ENCODE data around the gene FEM1A. TPM values are rescaled to one million over a fixed set of nuclear protein-coding genes. Genes with fewer than 3 reads are reported as not detected.
A peak's percentile ranks its signal among the peaks of the same experiment; 100 is the strongest.

The FEM1A gene
- polyA plus RNA-seq, 1 of the 3 experiments (the other 2 are of a cell fraction), result 4.8 TPM

GRCh38 chr19:4758659-4759058 is 32.9 kb upstream of the FEM1A start:
- Histone ChIP-seq H3K79me2 (ENCODE audit: insufficient read depth) (no peaks in the 10 kb centered on the region), H3K36me3 (replicated peaks in 1 of 2; ENCODE audit: control insufficient read depth in 1 of 2, insufficient read depth in 2 of 2, low read length in 1 of 2) (no peaks in the 10 kb centered on the region), H3K27ac (ENCODE audit: low read depth in 2 of 2, low read length in 1 of 2) (no peak overlapping the region), H4K20me1 (ENCODE audit: insufficient read depth) (no peaks in the 10 kb centered on the region), H3K4me1 (ENCODE audit: control insufficient read depth in 1 of 2, insufficient read depth in 2 of 2, low read depth in 1 of 2, low read length in 1 of 2) (peaks cover 0 to 10% of the 10 kb centered on the region in 2 experiments; a peak in 1 of 4 replicates), H3K4me3 (ENCODE audit: low read depth in 2 of 2, low read length in 1 of 2) (no peak overlapping the region), H3K9me3 (no peaks in the 10 kb centered on the region), H3K4me2 (no peak overlapping the region), H3K27me3 (ENCODE audit: insufficient read depth) (no peaks in the 10 kb centered on the region; the same call in 1 of the 2 replicates), H2AFZ (ENCODE audit: low read depth) (no peak overlapping the region), H3K9ac (no peak overlapping the region), H3F3A (replicated peaks; ENCODE audit: insufficient read depth) (no peaks in the 10 kb centered on the region), H3K9me2 (no peaks in the 10 kb centered on the region)
- TF ChIP-seq EZH2phosphoT487 (IDR thresholded peaks at IDR 0.05; ENCODE audit: borderline replicate concordance, low read depth), result no peak
- no peak for TF ChIP-seq FOSL2 (IDR thresholded peaks at IDR 0.05; ENCODE audit: borderline replicate concordance, low read depth)
- no peak for TF ChIP-seq NFIC (IDR thresholded peaks at IDR 0.05; ENCODE audit: borderline replicate concordance)
- no peak for TF ChIP-seq RCOR1 (IDR thresholded peaks at IDR 0.05; ENCODE audit: low read length)
- no peak for TF ChIP-seq REST (IDR thresholded peaks at IDR 0.05; ENCODE audit: low read depth, low read length)
- DNase-seq, result no peak
- WGBS (ENCODE audit: low lambda C conversion rate), result 61% methylated on average over 5 of the region's 5 CpGs
- ChIA-PET POLR2A (interaction anchor here (2.8 kb wide), 1 partner anchor 10 kb away, joined by 16 read pairs; no protein-coding TSS in a partner anchor), CTCF (interaction anchor here (0.8 to 1.0 kb wide), 2 partner anchors 29 to 32 kb away, joined by 3 read pairs; no protein-coding TSS in a partner anchor)

GRCh38 chr19:4759388-4760284 is 31.9 kb upstream of the FEM1A start:
- H3F3A ChIP-seq (replicated peaks; ENCODE audit: insufficient read depth), result no peaks in the 10 kb centered on the region
- no peak overlapping the region for H3K9ac ChIP-seq
- no peaks in the 10 kb centered on the region for H3K9me3 ChIP-seq
- ChIA-PET CTCF (interaction anchor here (0.8 to 1.3 kb wide), 3 partner anchors 9 to 31 kb away, joined by 3 to 8 read pairs (median 3); no protein-coding TSS in a partner anchor), POLR2A (interaction anchor here (2.8 kb wide), 1 partner anchor 9 kb away, joined by 16 read pairs; no protein-coding TSS in a partner anchor)
- H3K27me3 ChIP-seq (ENCODE audit: insufficient read depth), result no peaks in the 10 kb centered on the region; the same call in 1 of the 2 replicates
- peak; percentile 99 for DNase-seq
- peak overlapping the region; percentile 44 to 56 for H3K4me3 ChIP-seq (ENCODE audit: low read depth in 2 of 2, low read length in 1 of 2)
- H3K36me3 ChIP-seq (replicated peaks in 1 of 2; ENCODE audit: control insufficient read depth in 1 of 2, insufficient read depth in 2 of 2, low read length in 1 of 2), result no peaks in the 10 kb centered on the region
- no peaks in the 10 kb centered on the region for H3K79me2 ChIP-seq (ENCODE audit: insufficient read depth)
- 9% methylated on average over 19 of the region's 53 CpGs for WGBS (ENCODE audit: low lambda C conversion rate)
- H3K27ac ChIP-seq (ENCODE audit: low read depth in 2 of 2, low read length in 1 of 2), result peak overlapping the region in 1 of 2 experiments; percentile 61; a peak in 2 of 4 replicates
- H3K4me1 ChIP-seq (ENCODE audit: control insufficient read depth in 1 of 2, insufficient read depth in 2 of 2, low read depth in 1 of 2, low read length in 1 of 2), result peaks cover 0 to 10% of the 10 kb centered on the region in 2 experiments; a peak in 1 of 4 replicates
- TF ChIP-seq RAD21 (IDR thresholded peaks at IDR 0.05; ENCODE audit: low read length), result peak; percentile 18; the same call in 1 of the 2 replicates
- TF ChIP-seq POLR2AphosphoS5 (IDR thresholded peaks at IDR 0.05; ENCODE audit: low read depth, low read length), result no peak
- no peak for TF ChIP-seq NRF1 (IDR thresholded peaks at IDR 0.05; ENCODE audit: low read depth, low read length)
- TF ChIP-seq YY1 (IDR thresholded peaks at IDR 0.05; ENCODE audit: low read depth), result no peak
- peak in 1 of 2 experiments; percentile 56; a peak in 2 of 4 replicates for TF ChIP-seq EP300 (IDR thresholded peaks at IDR 0.05; ENCODE audit: borderline replicate concordance in 1 of 2, low read depth in 1 of 2, low read length in 1 of 2)
- peak; percentile 66; the same call in 1 of the 2 replicates for TF ChIP-seq USF2 (IDR thresholded peaks at IDR 0.05; ENCODE audit: borderline replicate concordance, low read depth, low read length)
- TF ChIP-seq CHD2 (IDR thresholded peaks at IDR 0.05; ENCODE audit: low read length, partially characterized antibody), result peak; percentile 73
- no peak for TF ChIP-seq GABPA (IDR thresholded peaks at IDR 0.05; ENCODE audit: low read depth)
- peak; percentile 93 for TF ChIP-seq MXI1 (IDR thresholded peaks at IDR 0.05; ENCODE audit: low read depth, low read length)
- TF ChIP-seq RFX5 (IDR thresholded peaks at IDR 0.05; ENCODE audit: low read length), result peak; percentile 95
- TF ChIP-seq FOXJ3 (CRISPR knock-in tag; IDR thresholded peaks at IDR 0.05), result peak; percentile 40; the same call in 1 of the 2 replicates
- TF ChIP-seq USF1 (IDR thresholded peaks at IDR 0.05; ENCODE audit: borderline replicate concordance, low read depth), result peak; percentile 95
- H4K20me1 ChIP-seq (ENCODE audit: insufficient read depth), result no peaks in the 10 kb centered on the region
- no peaks in the 10 kb centered on the region for H3K9me2 ChIP-seq
- peak overlapping the region; percentile 68; the same call in 1 of the 2 replicates for H2AFZ ChIP-seq (ENCODE audit: low read depth)
- peak overlapping the region; percentile 89 for H3K4me2 ChIP-seq

Data from SK-N-SH (cell line).